GM13976 (cell line): ENCODE measurements around the gene COBL.

Source experiments
- DNase-seq: peaks from one replicate; pipeline ENCODE4 v3.0.0; 2012; ENCODE audit warnings: low spot score
- in situ Hi-C: fragments of 300-500 bp; cut with MboI; formaldehyde crosslinking; loops from one replicate; pipeline ENCODE4 v1.12.0; 2022; ENCODE audit warnings: low sequenced_read_pairs, mixed read lengths, inconsistent platforms; ENCODE audit not compliant: unreplicated experiment
- TF ChIP-seq, protein P1 (sequence below): IDR thresholded peaks from 2 replicates; pipeline ENCODE4 v1.5.1; 2012; ENCODE audit warnings: borderline replicate concordance, mild to moderate bottlenecking; ENCODE audit not compliant: insufficient read depth; ENCODE audit errors: extremely low read depth, missing control alignments, control extremely low read depth

The COBL gene

DNA sequence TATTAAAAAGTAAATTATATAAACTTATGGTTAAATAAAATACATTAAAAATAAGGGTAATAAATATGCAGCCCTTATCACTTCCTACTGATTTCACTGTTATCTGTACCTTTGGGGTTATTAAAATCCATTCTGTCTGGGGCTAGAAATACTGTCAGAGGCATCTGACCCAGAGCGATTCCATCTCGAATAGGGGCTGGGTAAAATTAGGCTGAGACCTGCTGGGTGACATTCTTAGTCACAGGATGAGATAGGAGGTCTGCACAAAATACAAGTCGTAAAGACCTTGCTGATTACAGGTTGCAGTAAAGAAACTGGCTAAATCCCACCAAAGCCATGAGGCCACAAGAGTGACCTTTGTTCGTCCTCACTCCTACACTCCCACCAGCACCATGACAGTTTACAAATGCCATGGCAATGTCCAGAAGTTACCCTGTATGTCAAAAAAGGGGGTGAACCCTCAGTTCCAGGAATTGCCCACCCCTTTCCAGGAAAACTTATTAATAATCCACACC lies 77.6 kb downstream of the COBL start:
- TF ChIP-seq, protein P1, sequence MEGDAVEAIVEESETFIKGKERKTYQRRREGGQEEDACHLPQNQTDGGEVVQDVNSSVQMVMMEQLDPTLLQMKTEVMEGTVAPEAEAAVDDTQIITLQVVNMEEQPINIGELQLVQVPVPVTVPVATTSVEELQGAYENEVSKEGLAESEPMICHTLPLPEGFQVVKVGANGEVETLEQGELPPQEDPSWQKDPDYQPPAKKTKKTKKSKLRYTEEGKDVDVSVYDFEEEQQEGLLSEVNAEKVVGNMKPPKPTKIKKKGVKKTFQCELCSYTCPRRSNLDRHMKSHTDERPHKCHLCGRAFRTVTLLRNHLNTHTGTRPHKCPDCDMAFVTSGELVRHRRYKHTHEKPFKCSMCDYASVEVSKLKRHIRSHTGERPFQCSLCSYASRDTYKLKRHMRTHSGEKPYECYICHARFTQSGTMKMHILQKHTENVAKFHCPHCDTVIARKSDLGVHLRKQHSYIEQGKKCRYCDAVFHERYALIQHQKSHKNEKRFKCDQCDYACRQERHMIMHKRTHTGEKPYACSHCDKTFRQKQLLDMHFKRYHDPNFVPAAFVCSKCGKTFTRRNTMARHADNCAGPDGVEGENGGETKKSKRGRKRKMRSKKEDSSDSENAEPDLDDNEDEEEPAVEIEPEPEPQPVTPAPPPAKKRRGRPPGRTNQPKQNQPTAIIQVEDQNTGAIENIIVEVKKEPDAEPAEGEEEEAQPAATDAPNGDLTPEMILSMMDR = no peak
- DNase-seq = no peak
- in situ Hi-C loops = no loop called here

DNA sequence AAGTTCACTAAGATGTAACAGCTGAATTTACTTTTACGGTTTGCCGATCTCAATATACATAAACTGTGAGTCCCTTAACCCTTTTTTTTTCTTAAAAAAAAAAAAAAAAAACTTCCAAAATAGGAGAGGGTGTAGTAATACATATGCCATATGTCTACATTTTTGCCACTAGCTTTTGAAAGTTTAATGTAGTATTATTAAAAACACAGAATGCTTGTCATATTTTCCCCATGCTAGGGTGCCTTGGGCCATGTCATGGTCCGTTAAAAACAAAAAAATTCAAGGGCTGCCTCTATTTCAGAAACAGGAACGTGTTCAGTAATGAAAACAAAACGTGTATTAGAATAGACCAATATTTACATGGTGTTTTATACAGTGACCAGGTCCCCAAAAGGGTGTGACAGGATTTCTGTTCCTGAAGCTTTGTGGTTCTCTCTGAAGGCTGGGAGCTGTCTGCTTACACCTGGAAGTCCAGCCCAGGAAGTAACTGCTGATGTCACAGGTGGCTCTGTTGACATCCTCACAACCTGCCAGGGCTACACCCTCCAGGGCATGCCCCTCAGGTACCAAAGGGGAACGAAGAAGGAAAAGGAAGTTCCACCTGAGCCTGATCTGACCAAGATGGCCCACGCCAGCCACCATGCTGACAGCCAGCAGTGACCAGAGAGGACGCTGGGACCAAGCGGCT lies 79.0 kb downstream of the COBL start:
- in situ Hi-C loops = no loop called here
- DNase-seq = no peak
- TF ChIP-seq, protein P1 = no peak

DNA sequence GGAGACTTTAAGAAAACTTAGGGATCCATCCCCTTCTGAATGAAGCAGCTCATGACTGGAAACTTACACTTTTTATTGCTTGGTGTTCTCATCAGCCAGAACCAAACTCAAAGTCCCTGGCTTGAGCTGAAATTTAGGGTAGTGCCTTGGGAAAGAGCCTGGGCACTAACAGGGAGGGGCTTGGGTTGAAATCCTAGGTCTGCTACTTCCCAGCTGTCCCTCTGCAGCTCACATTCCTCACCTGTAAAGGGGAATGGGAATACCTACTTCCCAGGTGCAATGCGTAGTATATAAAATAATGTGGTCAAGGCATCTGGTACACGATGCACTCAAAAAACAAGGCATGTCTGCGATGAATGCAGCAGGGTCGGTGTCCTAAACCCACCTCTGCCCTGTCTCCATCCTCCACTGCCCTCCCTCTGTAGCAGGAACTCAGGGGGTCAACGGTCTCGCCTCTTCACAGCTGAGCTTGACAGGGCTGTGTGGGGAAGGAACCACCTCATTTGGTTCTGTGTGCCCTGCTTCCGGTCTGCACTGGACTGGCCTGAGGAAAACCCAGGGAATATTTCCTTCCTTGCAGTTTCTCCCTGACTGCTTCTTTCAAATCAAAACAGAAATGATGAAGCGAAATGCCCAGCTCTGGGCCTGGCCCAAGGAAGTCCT lies 80.0 kb downstream of the COBL start:
- DNase-seq = no peak
- TF ChIP-seq, protein P1 = no peak
- in situ Hi-C loops = no loop called here

DNA sequence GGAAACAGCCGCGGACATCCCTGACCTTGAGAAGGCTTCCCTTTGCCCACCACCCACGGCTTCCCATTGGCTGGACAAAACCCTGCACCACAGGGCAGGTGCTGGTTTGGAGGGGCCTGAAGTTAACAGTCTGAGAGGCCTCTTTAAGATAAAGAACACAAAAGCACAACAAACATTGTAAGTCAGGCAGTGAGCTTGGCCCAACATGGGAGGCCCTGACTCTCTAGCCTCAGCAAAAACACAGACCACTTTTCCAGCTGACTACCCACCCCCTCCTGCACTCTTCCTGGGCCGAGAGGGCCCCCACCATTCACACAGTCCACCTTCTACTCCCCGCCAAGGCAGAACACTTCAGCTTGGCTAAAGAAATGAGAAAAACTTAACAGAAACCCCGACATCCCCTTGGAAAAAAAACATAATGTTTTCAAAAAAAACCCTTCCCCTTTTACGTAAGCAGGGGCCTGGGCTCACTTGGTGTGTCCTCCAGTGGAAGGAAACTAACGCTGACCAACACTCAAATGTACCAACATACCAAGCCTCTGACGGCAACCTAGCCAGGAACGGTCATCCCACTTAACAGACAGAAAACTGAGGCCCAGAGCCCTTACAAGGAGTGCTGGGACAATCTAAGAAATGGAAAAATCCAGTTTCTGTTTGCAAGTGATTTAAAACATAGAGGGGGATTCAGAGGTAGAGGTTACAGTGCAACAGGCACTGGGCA lies 80.9 kb downstream of the COBL start:
- DNase-seq = no peak
- TF ChIP-seq, protein P1 = no peak
- in situ Hi-C loops = no loop called here

DNA sequence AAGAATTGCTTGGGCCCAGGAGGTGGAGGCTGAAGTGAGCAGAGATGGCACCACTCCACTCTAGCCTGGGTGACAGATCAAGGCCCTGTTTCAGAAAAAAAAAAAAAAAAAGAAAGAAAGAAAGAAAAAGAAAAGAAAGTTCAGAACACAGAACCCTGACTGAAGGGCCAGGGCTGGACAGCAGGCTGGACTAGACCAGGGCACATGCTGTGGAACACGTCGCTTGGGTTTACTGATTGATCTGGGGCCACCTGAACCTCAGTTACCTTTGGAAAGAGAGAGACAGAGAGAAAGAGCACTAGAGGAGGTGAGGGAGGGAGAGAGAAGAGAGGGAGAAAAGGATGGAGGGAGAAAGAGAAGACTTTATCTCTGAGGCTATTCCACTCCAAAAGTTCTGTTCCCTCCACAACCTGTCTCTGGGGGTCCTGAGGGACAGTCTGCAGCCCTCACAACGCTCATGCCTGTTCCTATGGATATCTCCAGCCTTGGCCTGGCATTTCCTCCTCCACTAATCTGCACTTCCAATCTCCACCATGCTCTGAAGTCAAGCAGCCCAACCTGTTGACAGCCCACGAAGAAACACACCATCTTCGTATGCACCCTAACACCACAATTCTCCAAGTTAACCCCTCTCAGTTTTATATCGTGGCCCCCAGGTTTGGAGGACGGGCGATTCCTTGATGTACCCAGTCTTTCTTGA lies 81.8 kb downstream of the COBL start:
- DNase-seq = no peak
- TF ChIP-seq, protein P1 = no peak
- in situ Hi-C loops = no loop called here

DNA sequence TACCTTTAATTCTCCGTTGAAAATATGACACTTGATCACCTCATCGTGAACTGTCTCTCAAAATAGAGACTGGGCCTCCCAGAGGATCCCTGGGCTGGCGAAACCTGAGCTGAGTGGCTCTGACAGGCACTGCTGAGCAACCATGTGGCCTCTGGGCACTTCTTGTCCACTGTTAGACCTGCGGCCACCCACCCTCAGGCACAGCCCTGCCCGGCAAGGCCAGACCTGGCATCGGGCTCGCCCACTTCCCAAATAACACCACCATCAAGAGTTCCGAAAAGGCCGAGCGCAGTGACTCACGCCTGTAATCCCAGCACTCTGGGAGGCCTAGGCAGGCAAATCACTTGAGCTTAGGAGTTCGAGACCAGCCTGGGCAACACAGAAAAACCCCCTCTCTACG lies 82.5 kb downstream of the COBL start:
- TF ChIP-seq, protein P1 = no peak
- no peak for DNase-seq
- in situ Hi-C loops = no loop called here
